Prostate gland (tissue), 2 donors: ENCODE measurements around the gene RPS6KA3.

Source experiments
- CTCF ChIP-seq, 4 experiments: fragments of 200-600 bp in 2 of 4; fragments of 450-650 bp in 2 of 4; sonication (generic) in 2 of 4; IDR thresholded peaks; 1 replicate in 3 of 4; 2 replicates in 1 of 4; pipeline ENCODE4 v1.5.1; 2016 to 2019; ENCODE audit warnings: antibody characterized with exemption in 4 of 4, mild to moderate bottlenecking in 2 of 4, moderate library complexity in 2 of 4
- POLR2AphosphoS5 ChIP-seq: sonication (generic); formaldehyde crosslinking; IDR thresholded peaks from one replicate; pipeline ENCODE4 v1.6.1; 2017; ENCODE audit warnings: antibody characterized with exemption

DNA sequence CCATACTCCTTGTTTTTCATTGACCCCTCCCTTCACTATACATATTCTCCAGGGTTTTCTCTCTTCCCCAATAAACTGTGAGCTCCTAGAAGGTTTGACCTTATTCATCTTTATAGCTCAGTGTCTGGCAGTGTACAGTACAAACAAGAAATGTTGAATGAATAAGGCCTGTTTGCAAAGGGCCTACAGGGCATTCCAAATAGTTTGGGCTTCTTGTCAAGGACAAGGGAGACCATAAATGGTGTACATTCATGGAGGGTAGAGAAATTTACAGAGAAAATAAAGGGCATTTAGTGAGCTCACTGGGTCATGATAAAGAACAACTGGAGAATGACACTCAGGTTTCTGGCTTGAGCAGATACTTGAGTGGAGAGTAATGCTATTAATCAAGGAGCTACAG is 77.5 kb downstream of the RPS6KA3 start:
- no peak for TF ChIP-seq POLR2AphosphoS5
- TF ChIP-seq CTCF (IDR thresholded peaks at IDR 0.05), result no peak
